Mesodermal cell (in vitro differentiated cells): ENCODE results near the gene CD2BP2.
"Not testable (repeated sequence)": the region's sequence is repeated elsewhere in the genome, so short reads cannot be mapped to it uniquely, and the experiment has no call there.

ENCODE experiments used
- H3K27ac ChIP-seq: 2 replicates; pipeline ENCODE4 v1.7.0; 2013; ENCODE audit warnings: mild to moderate bottlenecking, low read depth, low read length, moderate library complexity; ENCODE audit not compliant: severe bottlenecking
- H3K36me3 ChIP-seq: 2 replicates; pipeline ENCODE4 v1.7.1; 2013; ENCODE audit warnings: mild to moderate bottlenecking, low read length, moderate library complexity; ENCODE audit not compliant: control insufficient read depth, insufficient read depth
- H3K4me1 ChIP-seq: one replicate; pipeline ENCODE4 v1.7.1; 2013; ENCODE audit warnings: mild to moderate bottlenecking, low read length; ENCODE audit not compliant: insufficient read depth, control insufficient read depth, poor library complexity, severe bottlenecking
- H3K4me3 ChIP-seq: 2 replicates; pipeline ENCODE4 v1.7.0; 2013; ENCODE audit warnings: low read length, control low read depth, mild to moderate bottlenecking; ENCODE audit not compliant: insufficient read depth, poor library complexity, severe bottlenecking; ENCODE audit errors: extremely low read depth
- H3K9me3 ChIP-seq: 2 replicates; pipeline ENCODE4 v1.7.1; 2013; ENCODE audit warnings: mild to moderate bottlenecking, low read length, moderate library complexity; ENCODE audit not compliant: control insufficient read depth
- WGBS, 2 experiments: methylation state at CpG; one replicate each; pipeline ENCODE4 v1.1.5; 2013; ENCODE audit warnings: missing lambda C conversion rate in 2 of 2; ENCODE audit not compliant: insufficient coverage in 2 of 2; 5-methylcytosine and 5-hydroxymethylcytosine counted together

CD2BP2 gene

DNA sequence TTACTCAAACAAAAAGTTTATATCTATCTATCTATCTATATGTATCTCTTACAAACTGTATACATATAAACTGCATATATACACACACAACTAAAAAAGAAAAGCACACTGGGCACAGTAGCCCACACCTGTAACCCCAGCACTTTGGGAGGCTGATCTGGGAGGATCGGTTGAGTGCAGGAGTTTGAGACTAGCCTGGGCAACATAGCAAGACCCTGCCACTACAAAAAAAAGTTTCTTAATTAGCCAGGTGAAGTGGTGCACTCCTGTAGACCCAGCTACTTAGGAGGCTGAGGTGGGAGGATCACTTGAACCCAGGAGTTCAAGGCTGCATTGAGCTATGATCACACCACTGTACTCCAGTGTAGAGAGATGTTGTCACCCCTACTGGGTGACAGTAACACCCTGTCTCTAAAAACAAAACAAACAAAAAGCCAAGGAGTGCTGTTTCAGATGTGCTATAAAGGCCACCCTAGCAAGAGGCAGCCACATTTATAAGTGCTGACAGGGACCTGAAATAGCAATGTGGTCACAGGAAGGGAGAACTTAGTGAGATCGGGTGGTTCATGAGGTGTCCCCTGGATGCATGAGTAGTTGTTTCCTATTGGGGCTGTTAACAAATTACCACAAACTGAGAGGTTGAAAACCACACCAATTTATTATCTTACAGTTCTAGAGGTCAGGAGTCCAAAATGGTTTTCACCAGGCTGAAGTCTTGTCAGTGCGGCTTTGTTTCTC is 4.8 kb downstream of the CD2BP2 start:
- no peak overlapping the region for H3K27ac ChIP-seq
- 92 to 93% methylated on average over 1 to 3 of the region's 3 CpGs for WGBS, 2 experiments
- H3K36me3 ChIP-seq = peaks cover 50% of the 10 kb centered on the region
- no peaks in the 10 kb centered on the region for H3K9me3 ChIP-seq
- no peaks in the 10 kb centered on the region for H3K4me1 ChIP-seq
- no peak overlapping the region for H3K4me3 ChIP-seq

DNA sequence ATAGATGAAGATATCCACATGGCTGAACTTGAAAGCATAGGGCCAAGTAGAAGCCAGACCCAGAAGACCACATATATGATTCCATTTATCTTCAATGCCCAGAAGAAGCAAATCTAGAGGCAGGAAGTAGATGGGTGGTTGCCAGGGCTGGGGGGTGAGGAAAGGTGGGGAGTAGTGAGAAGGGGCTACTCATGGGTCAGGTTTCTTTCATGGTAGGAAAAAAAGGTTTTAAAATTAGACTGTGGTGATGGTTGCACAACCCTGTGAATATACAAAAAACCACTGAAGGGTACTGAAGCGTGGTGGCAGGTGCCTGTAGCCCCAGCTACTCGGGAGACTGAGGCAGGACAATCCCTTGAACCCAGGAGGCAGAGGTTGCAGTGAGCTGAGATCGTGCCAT is 5.4 kb downstream of the CD2BP2 start:
- Histone ChIP-seq H3K36me3 (peaks cover 50% of the 10 kb centered on the region), H3K4me1 (no peaks in the 10 kb centered on the region), H3K4me3 (no peak overlapping the region), H3K27ac (no peak overlapping the region), H3K9me3 (no peaks in the 10 kb centered on the region)
- WGBS, 2 experiments = 100% methylated on average over 2 of the region's 3 CpGs

DNA sequence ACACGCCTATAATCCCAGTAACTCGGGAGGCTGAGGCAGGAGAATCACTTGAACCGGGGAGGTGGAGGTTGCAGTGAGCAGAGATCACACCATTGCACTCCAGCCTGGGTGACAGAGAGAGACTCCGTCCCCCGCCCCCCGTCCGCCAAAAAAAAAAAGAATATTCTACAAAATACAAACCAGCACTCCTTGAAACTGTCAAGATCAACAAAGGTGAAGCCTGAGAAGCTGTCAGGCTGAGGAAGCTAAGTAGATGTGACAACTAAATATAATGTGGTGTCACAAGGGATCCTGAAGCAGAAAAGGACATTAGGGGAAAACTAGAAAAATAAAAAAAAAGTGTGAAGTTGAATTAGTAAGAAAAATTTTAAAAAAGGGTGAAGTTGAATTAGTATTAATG is 6.2 kb downstream of the CD2BP2 start:
- Histone ChIP-seq H3K4me1 (no peaks in the 10 kb centered on the region), H3K36me3 (peaks cover 47% of the 10 kb centered on the region), H3K27ac (no peak overlapping the region), H3K9me3 (no peaks in the 10 kb centered on the region), H3K4me3 (no peak overlapping the region)
- WGBS, 2 experiments = 97 to 100% methylated on average over 2 to 3 of the region's 7 CpGs

DNA sequence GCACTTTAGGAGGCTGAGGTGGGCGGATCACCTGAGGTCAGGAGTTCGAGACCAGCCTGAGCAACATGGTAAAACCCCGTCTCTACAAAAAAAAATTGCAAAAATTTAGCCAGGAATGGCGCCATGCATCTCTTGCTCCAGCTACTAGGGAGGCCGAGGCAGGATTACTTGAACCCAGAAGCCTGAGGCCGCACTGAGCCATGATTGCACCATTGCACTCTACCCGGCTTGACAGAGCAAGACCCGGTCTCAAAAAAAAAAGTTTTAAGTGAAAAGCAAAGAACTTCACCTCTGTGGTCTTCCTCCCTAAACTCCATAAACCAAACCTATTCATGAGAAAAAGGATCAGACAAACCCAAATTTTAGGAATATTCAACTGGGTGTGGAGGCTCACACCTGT is 7.0 kb downstream of the CD2BP2 start:
- no peak overlapping the region for H3K27ac ChIP-seq
- no peaks in the 10 kb centered on the region for H3K4me1 ChIP-seq
- no peaks in the 10 kb centered on the region for H3K9me3 ChIP-seq
- no peak overlapping the region for H3K4me3 ChIP-seq
- peaks cover 39% of the 10 kb centered on the region for H3K36me3 ChIP-seq
- 94 to 99% methylated on average over 7 to 8 of the region's 8 CpGs for WGBS, 2 experiments

DNA sequence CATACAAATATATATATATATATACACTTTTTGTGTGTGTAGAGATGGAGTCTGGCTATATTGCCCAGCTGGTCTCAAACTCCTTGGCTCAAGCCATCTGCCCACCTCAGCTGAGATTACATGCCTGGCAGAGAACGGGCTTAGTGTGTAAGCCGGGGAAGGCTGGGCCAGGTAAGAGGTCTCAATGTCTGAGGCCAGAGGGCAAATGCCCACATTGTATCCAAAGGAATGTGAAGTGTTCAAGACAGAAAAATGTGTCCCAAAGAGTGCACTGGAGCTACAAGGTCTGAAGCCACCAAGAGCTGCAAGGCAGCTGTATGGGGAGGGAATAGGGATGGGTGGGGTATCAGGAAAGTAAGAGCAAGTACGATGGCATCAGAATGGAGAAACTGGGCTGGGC is 8.8 kb downstream of the CD2BP2 start:
- H3K36me3 ChIP-seq = peaks cover 21% of the 10 kb centered on the region
- no peak overlapping the region for H3K27ac ChIP-seq
- no peaks in the 10 kb centered on the region for H3K4me1 ChIP-seq
- no peak overlapping the region for H3K4me3 ChIP-seq
- no peaks in the 10 kb centered on the region for H3K9me3 ChIP-seq
- 93 to 96% methylated on average over 3 of the region's 3 CpGs for WGBS, 2 experiments

DNA sequence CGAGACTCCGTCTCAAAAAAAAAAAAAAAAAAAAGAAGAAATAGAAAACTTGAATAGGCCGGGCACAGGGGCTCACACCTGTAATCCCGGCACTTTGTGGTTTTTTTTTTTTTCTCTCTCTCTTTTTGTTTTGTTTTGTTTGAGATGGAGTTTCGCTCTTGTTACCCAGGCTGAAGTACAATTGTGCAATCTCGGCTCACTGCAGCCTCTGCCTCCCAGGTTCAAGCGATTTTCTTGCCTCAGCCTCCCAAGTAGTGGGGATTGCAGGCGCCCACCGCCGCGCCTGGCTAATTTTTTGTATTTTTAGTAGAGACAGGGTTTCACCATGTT is 11.7 kb downstream of the CD2BP2 start:
- not testable (repeated sequence) for H3K4me3 ChIP-seq, H3K4me1 ChIP-seq, H3K9me3 ChIP-seq, H3K27ac ChIP-seq, H3K36me3 ChIP-seq
- WGBS, 2 experiments = 95 to 97% methylated on average over 6 to 7 of the region's 11 CpGs

DNA sequence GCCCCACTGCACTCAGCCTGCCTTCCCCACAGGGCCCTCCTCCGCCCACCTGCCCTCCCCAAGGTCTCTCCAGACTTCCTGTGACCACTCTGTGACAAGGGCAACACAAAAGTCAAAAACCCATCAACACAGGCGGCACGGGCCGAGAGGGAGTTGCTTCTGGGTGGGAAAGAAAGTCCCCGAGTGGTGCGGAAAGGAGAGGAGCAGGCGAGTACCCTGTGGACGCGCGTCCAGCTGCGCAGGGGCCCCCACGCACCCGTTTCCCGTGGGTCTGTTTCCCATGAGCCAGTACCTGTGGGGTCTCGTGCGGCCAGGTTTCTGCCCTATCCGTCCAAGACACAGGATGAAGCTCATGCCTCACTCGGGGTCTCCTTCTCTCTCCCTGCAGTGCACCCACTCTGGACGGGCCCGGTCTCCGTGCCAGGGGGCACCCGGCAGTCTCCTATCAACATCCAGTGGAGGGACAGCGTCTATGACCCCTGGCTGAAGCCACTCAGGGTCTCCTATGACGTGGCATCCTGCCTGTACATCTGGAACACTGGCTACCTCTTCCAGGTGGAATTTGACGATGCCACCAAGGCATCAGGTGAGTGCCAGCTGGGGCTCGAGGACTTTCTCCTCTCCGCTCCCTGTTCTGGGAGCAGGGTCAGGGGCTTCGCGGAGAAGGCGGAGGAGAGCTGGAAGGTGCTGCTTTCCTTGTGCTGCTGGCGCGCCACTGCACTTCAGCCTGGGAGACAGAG is 12.2 kb downstream of the CD2BP2 start:
- WGBS, 2 experiments = 95 to 96% methylated on average over 23 to 31 of the region's 32 CpGs
- Histone ChIP-seq H3K4me1 (no peaks in the 10 kb centered on the region), H3K27ac (no peak overlapping the region), H3K36me3 (no peaks in the 10 kb centered on the region), H3K9me3 (peaks cover 6% of the 10 kb centered on the region), H3K4me3 (no peak overlapping the region)

DNA sequence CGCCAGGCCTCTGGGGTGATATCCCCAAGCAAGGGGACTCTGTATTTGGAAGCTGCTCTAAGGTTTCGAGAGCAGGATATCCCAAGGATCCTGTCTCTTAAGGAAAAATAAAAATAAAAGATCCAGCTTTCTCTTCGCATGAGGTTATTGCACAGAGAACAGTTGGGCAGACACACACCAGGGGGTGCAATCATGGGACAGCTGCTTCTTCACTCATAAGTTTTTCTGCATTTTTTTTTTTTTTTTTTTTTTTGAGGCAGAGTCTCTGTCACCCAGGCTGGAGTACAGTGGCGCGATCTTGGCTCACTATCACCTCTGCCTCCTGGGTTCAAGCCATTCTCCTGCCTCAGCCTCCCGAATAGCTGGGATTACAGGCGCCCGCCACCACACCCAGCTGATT is 13.1 kb downstream of the CD2BP2 start:
- not testable (repeated sequence) for H3K27ac ChIP-seq
- 91 to 100% methylated on average over 5 to 6 of the region's 8 CpGs for WGBS, 2 experiments

DNA sequence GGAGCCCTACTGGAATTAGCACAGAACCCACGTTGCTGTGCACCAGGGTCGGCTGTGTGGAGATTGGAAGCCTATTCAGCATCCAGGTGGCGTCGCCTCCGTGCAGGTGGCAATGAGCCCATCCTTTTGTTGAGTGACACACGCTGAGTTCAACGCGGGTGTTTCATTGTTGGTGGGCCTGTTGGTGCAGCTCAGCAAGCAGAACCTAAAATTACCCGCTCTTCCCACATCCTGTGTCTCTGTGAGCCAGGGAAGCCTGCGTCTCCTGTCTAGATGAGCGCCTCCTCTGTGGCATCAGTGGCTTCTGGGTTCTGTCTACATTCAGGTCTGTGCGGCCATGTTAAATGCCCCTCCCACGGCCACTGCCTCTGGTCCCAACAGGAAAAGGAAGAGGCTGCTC is 14.5 kb downstream of the CD2BP2 start:
- no peak overlapping the region for H3K27ac ChIP-seq
- 94 to 95% methylated on average over 13 of the region's 13 CpGs for WGBS, 2 experiments
- no peak overlapping the region for H3K4me3 ChIP-seq
- no peaks in the 10 kb centered on the region for H3K36me3 ChIP-seq
- no peaks in the 10 kb centered on the region for H3K4me1 ChIP-seq
- peaks cover 6% of the 10 kb centered on the region for H3K9me3 ChIP-seq

More for the DNA sequence above, 13.1 kb downstream of the CD2BP2 start:
- not testable (repeated sequence) for H3K4me3 ChIP-seq, H3K36me3 ChIP-seq, H3K9me3 ChIP-seq, H3K4me1 ChIP-seq

DNA sequence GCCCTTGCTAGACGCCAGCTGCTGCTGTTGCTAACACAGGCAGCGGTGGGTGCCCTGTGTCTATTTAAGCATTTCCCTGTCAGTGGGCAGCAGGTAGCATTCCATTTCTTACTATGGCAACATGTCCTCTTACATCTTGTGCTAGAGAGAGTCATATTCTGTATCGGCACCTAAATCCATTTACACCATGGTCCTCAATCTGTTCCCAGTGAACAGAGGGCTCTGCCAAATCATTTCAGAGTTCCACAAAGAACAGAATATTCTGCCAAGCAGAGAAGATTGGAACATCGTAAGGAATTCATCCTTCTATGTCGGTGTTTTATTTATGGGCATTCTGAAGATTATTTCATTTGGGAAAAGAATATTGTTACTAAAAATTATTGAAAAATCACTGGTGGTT is 16.4 kb downstream of the CD2BP2 start:
- not testable (repeated sequence) for H3K27ac ChIP-seq, H3K9me3 ChIP-seq, H3K36me3 ChIP-seq, H3K4me1 ChIP-seq, H3K4me3 ChIP-seq
- 94 to 100% methylated on average over 1 to 2 of the region's 5 CpGs for WGBS, 2 experiments

DNA sequence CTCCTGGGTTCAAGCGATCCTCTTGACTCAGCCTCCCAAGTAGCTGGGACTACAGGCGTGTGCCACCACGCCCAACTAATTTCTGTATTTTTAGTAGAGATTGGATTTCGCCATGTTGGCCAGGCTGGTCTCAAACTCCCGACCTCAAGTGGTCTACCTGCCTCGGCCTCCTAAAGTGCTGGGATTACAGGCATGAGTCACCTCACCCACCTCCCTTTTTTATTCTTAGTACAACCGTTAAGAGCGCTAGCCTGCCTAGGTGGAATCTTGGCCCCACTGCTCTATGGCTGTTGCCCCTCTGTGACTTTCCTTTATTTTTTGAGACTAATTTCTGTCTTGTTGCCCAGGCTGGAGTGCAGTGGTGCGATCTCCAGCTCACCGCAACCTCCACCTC is 17.1 kb downstream of the CD2BP2 start:
- H3K4me3 ChIP-seq, H3K27ac ChIP-seq, H3K9me3 ChIP-seq, H3K4me1 ChIP-seq, H3K36me3 ChIP-seq: not testable (repeated sequence)
- 92 to 95% methylated on average over 7 to 8 of the region's 10 CpGs for WGBS, 2 experiments
